Activated B cell treated with CpG ODN at 0.5 μM for 24 hours (primary cell): Measurements from ENCODE around the gene APOC4. TPM values are rescaled to one million over a fixed set of nuclear protein-coding genes. Genes with fewer than 3 reads are reported as not detected.

Experiments
- ATAC-seq: fragments of 200-7000 bp; cut with Tn5 transposase; one replicate; pipeline ENCODE4 v1.10.0; 2021; ENCODE audit warnings: low read depth, mild to moderate bottlenecking, moderate library complexity
- CTCF ChIA-PET: fragments of 350-600 bp; sonication (Branson Sonifier 250); formaldehyde crosslinking; loops from one replicate; lab custom pipeline; 2021; ENCODE audit warnings: antibody characterized with exemption; lab: Charles Lee
- POLR2A ChIA-PET: fragments of 350-600 bp; sonication (Branson Sonifier 250); formaldehyde crosslinking; loops from one replicate; lab custom pipeline; 2021; ENCODE audit warnings: antibody characterized with exemption; lab: Charles Lee
- DNase-seq: peaks from one replicate; pipeline ENCODE4 v3.0.0; 2022
- H3K27ac Mint-ChIP-seq: one replicate; pipeline ENCODE4 v1.8.0; 2020; ENCODE audit warnings: mixed read lengths
- H3K27me3 Mint-ChIP-seq: one replicate; pipeline ENCODE4 v1.8.0; 2021; ENCODE audit warnings: mixed read lengths
- H3K36me3 Mint-ChIP-seq: one replicate; pipeline ENCODE4 v1.8.0; 2021; ENCODE audit warnings: low read depth, mixed read lengths
- H3K4me1 Mint-ChIP-seq: one replicate; pipeline ENCODE4 v1.8.0; 2021; ENCODE audit warnings: mixed read lengths
- H3K4me3 Mint-ChIP-seq: one replicate; pipeline ENCODE4 v1.8.0; 2020; ENCODE audit warnings: mild to moderate bottlenecking, mixed read lengths
- H3K9me3 Mint-ChIP-seq: one replicate; pipeline ENCODE4 v1.8.0; 2020; ENCODE audit warnings: mixed read lengths
- CTCF ChIP-seq: fragments of 200-600 bp; IDR thresholded peaks from one replicate; pipeline ENCODE4 v1.8.0; 2022; ENCODE audit warnings: antibody characterized with exemption, mild to moderate bottlenecking
- intact Hi-C: fragments of 100-400 bp; cut with micrococcal nuclease; formaldehyde crosslinking; loops from one replicate; pipeline ENCODE4 v1.15.1; 2024
- total RNA-seq: library from RNA; stranded (reverse); gene quantifications from 2 replicates; pipeline ENCODE4 v1.2.3, GENCODE V29; 2022

APOC4 gene
- total RNA-seq, 1 donor from 2014 or later = not detected

- peaks cover 71% of the 10 kb centered on the region for H3K36me3 Mint-ChIP-seq
- TF ChIP-seq CTCF = no peak
- no peak for DNase-seq
- H3K4me3 Mint-ChIP-seq = no peak overlapping the region
- ChIA-PET CTCF (interaction anchor here (1.4 kb wide), 1 partner anchor 13 kb away, joined by 3 read pairs; no protein-coding TSS in a partner anchor), POLR2A (no interaction called here)
- intact Hi-C loops = no loop called here
- H3K4me1 Mint-ChIP-seq = peaks cover 7% of the 10 kb centered on the region
- H3K9me3 Mint-ChIP-seq = no peaks in the 10 kb centered on the region
- H3K27me3 Mint-ChIP-seq = no peaks in the 10 kb centered on the region
- no peak overlapping the region for H3K27ac Mint-ChIP-seq
- no peak for ATAC-seq
These were observed 33.4 kb downstream of the APOC4 start for GRCh38 chr19:44975444-44975843.

- no peaks in the 10 kb centered on the region for H3K27me3 Mint-ChIP-seq
- no peaks in the 10 kb centered on the region for H3K9me3 Mint-ChIP-seq
- DNase-seq (no peak), ATAC-seq (no peak)
- POLR2A ChIA-PET = no interaction called here
- intact Hi-C loops = no loop called here
- H3K36me3 Mint-ChIP-seq = peaks cover 71% of the 10 kb centered on the region
- H3K4me1 Mint-ChIP-seq = no peaks in the 10 kb centered on the region
- H3K4me3 Mint-ChIP-seq = no peak overlapping the region
- CTCF ChIA-PET = no interaction called here
- TF ChIP-seq CTCF = no peak
- no peak overlapping the region for H3K27ac Mint-ChIP-seq
These were observed 42.0 kb downstream of the APOC4 start for GRCh38 chr19:44984005-44984404.

GRCh38 chr19:44985445-44985844 is 43.4 kb downstream of the APOC4 start:
- H3K4me3 Mint-ChIP-seq = no peak overlapping the region
- peaks cover 65% of the 10 kb centered on the region for H3K36me3 Mint-ChIP-seq
- ATAC-seq (no peak), DNase-seq (no peak)
- H3K27me3 Mint-ChIP-seq = no peaks in the 10 kb centered on the region
- ChIA-PET POLR2A (interaction anchor here (1.0 kb wide), 1 partner anchor 16 kb away, joined by 3 read pairs; no protein-coding TSS in a partner anchor), CTCF (no interaction called here)
- TF ChIP-seq CTCF = no peak
- no peak overlapping the region for H3K27ac Mint-ChIP-seq
- no peaks in the 10 kb centered on the region for H3K9me3 Mint-ChIP-seq
- no peaks in the 10 kb centered on the region for H3K4me1 Mint-ChIP-seq
- intact Hi-C loops = no loop called here

GRCh38 chr19:44986389-44986788 is 44.4 kb downstream of the APOC4 start:
- no peak overlapping the region for H3K27ac Mint-ChIP-seq
- no peak for DNase-seq
- H3K4me1 Mint-ChIP-seq = no peaks in the 10 kb centered on the region
- POLR2A ChIA-PET = interaction anchor here (0.6 kb wide), 1 partner anchor 15 kb away, joined by 9 read pairs; no protein-coding TSS in a partner anchor
- CTCF ChIA-PET = interaction anchor here (0.9 kb wide), 1 partner anchor 12 kb away, joined by 3 read pairs; no protein-coding TSS in a partner anchor
- no peaks in the 10 kb centered on the region for H3K9me3 Mint-ChIP-seq
- peaks cover 71% of the 10 kb centered on the region for H3K36me3 Mint-ChIP-seq
- TF ChIP-seq CTCF = no peak
- intact Hi-C loops = no loop called here
- H3K4me3 Mint-ChIP-seq = no peak overlapping the region
- no peak for ATAC-seq
- no peaks in the 10 kb centered on the region for H3K27me3 Mint-ChIP-seq

GRCh38 chr19:44987148-44987675 is 45.2 kb downstream of the APOC4 start:
- Mint-ChIP-seq H3K4me1 (no peaks in the 10 kb centered on the region), H3K36me3 (peaks cover 74% of the 10 kb centered on the region), H3K4me3 (no peak overlapping the region), H3K9me3 (no peaks in the 10 kb centered on the region), H3K27me3 (no peaks in the 10 kb centered on the region), H3K27ac (no peak overlapping the region)
- no peak for TF ChIP-seq CTCF
- DNase-seq (no peak), ATAC-seq (no peak)
- ChIA-PET CTCF (no interaction called here), POLR2A (no interaction called here)
- intact Hi-C loops = no loop called here
